SU-DHL-6 (cell line): ENCODE measurements around the gene TPSB2.

Experiments used
- CTCF ChIP-seq: fragments of 200-600 bp; sonication (generic); IDR thresholded peaks from one replicate; pipeline ENCODE4 v1.5.1; 2017; ENCODE audit warnings: antibody characterized with exemption, mild to moderate bottlenecking, low read length, moderate library complexity; ENCODE audit not compliant: insufficient read depth, poor library complexity, severe bottlenecking
- EZH2phosphoT487 ChIP-seq: fragments of 200-600 bp; sonication (generic), shearing (Covaris generic); conservative IDR thresholded peaks from 2 replicates; pipeline ENCODE4 v1.6.1; 2018; ENCODE audit warnings: mild to moderate bottlenecking, antibody characterized with exemption, low read length, moderate library complexity, mixed read lengths

- no peak for TF ChIP-seq CTCF
- TF ChIP-seq EZH2phosphoT487: no peak
These were observed 45.7 kb downstream of the TPSB2 start for GRCh38 chr16:1184156-1184868.
